RWPE1 (cell line): ENCODE results near the gene WNT7B.

Experiments
- CTCF ChIA-PET: fragments of 350-600 bp; sonication (Branson Sonifier 250); formaldehyde crosslinking; extraction: SDS; loops from one replicate; lab custom pipeline; 2021; lab: Yijun Ruan, JAX
- POLR2A ChIA-PET: fragments of 400-600 bp; formaldehyde crosslinking; extraction: SDS; loops from one replicate; lab custom pipeline; 2020; ENCODE audit warnings: antibody characterized with exemption; ENCODE audit not compliant: low non-redundant PET; lab: Yijun Ruan, JAX
- DNase-seq: peaks from one replicate; pipeline ENCODE4 v3.0.0; 2012; ENCODE audit warnings: low spot score
- H3K27ac ChIP-seq: fragments of 450-650 bp; 2 replicates; pipeline ENCODE4 v1.5.1; 2017
- CTCF ChIP-seq: fragments of 450-650 bp; conservative IDR thresholded peaks from 2 replicates; pipeline ENCODE4 v1.5.1; 2017; ENCODE audit warnings: low read depth, mild to moderate bottlenecking

WNT7B gene

GRCh38 chr22:45876136-45877035 is 100.6 kb downstream of the WNT7B start:
- no peak for DNase-seq
- POLR2A ChIA-PET: no interaction called here
- CTCF ChIA-PET: interaction anchor here (0.6 kb wide), 1 partner anchor 231 kb away, joined by 5 read pairs; no protein-coding TSS in a partner anchor
- H3K27ac ChIP-seq: no peak overlapping the region
- TF ChIP-seq CTCF: no peak

- no peak for TF ChIP-seq CTCF
- H3K27ac ChIP-seq: no peak overlapping the region
- CTCF ChIA-PET: interaction anchor here (0.7 to 1.0 kb wide), 2 partner anchors 9 to 467 kb away, joined by 3 read pairs; no protein-coding TSS in a partner anchor
- no peak for DNase-seq
- POLR2A ChIA-PET: no interaction called here
These were observed 104.2 kb downstream of the WNT7B start for GRCh38 chr22:45872659-45873263.

DNA sequence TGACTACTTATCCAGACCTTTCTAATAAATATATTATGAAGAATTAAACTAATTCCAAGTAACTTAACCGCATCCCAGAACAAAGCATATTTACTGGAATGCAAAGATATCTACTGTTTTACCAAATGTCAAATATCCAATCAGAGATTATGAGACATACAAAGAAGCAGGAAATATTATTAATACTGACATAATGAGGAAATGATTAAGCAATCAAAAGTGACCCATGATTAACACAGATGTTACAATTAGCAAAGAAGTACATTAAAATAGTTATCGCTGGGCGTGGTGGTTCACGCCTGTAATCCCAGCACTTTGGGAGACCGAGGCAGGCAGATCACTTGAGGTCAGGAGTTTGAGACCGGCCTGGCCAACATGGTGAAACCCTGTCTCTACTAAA is 105.2 kb downstream of the WNT7B start:
- CTCF ChIA-PET: interaction anchor here (1.0 kb wide), 1 partner anchor 8 kb away, joined by 3 read pairs; no protein-coding TSS in a partner anchor
- no peak for DNase-seq
- no peak overlapping the region for H3K27ac ChIP-seq
- TF ChIP-seq CTCF: no peak
- POLR2A ChIA-PET: no interaction called here
